ENCODE measurements around the gene ROCK2.

DNA sequence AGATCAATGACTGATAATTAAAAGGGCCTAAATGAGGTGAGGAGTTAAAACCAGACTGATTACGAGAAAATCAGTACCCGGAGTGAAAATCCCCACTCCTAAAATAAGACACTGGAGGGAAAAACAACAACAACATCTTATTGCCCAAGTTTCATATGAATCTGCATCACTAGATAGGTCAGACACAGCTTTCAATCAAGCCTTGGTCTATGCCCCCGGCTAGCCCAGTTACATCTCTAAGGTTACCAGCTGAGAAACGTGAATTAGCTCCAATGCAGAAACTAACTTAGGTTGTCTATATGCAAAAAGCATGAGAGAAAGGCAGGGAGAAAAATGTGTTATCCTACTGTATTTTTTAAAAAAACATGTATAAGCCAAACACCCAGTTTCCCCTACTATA lies 53.7 kb downstream of the ROCK2 start:
- TF ChIP-seq EP300 (IDR thresholded peaks at IDR 0.05; ENCODE audit: borderline replicate concordance in 1 of 2, low read depth in 1 of 2, low read length in 1 of 2) (no peak), MEF2A (IDR thresholded peaks at IDR 0.05; ENCODE audit: borderline replicate concordance, low read depth) (no peak), SIN3A (IDR thresholded peaks at IDR 0.05; ENCODE audit: borderline replicate concordance, low read depth, low read length) (no peak), IRF3 (IDR thresholded peaks at IDR 0.05; ENCODE audit: low read depth, low read length) (no peak), JUND (IDR thresholded peaks at IDR 0.05) (no peak), GABPA (IDR thresholded peaks at IDR 0.05; ENCODE audit: low read depth) (no peak), RXRA (IDR thresholded peaks at IDR 0.05; ENCODE audit: borderline replicate concordance, low read depth) (no peak), ZBTB33 (IDR thresholded peaks at IDR 0.05; ENCODE audit: borderline replicate concordance, low read depth) (no peak), REST (IDR thresholded peaks at IDR 0.05; ENCODE audit: low read depth, low read length) (no peak), FOXJ3 (CRISPR knock-in tag; IDR thresholded peaks at IDR 0.05) (no peak)
- TF ChIP-seq, protein P1, sequence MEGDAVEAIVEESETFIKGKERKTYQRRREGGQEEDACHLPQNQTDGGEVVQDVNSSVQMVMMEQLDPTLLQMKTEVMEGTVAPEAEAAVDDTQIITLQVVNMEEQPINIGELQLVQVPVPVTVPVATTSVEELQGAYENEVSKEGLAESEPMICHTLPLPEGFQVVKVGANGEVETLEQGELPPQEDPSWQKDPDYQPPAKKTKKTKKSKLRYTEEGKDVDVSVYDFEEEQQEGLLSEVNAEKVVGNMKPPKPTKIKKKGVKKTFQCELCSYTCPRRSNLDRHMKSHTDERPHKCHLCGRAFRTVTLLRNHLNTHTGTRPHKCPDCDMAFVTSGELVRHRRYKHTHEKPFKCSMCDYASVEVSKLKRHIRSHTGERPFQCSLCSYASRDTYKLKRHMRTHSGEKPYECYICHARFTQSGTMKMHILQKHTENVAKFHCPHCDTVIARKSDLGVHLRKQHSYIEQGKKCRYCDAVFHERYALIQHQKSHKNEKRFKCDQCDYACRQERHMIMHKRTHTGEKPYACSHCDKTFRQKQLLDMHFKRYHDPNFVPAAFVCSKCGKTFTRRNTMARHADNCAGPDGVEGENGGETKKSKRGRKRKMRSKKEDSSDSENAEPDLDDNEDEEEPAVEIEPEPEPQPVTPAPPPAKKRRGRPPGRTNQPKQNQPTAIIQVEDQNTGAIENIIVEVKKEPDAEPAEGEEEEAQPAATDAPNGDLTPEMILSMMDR (IDR thresholded peaks at IDR 0.05), result no peak

Data from SK-N-SH (cell line).